Activated CD4-positive, alpha-beta T cell treated with anti-CD3 and anti-CD28 coated beads, Interleukin-2, amount 50 U/mL, for 16 hours (primary cell): ENCODE data around the gene ARID3C.

ENCODE experiments used
- DNase-seq: peaks from one replicate; pipeline ENCODE4 v3.0.0-alpha.2; 2020

The ARID3C gene

DNA sequence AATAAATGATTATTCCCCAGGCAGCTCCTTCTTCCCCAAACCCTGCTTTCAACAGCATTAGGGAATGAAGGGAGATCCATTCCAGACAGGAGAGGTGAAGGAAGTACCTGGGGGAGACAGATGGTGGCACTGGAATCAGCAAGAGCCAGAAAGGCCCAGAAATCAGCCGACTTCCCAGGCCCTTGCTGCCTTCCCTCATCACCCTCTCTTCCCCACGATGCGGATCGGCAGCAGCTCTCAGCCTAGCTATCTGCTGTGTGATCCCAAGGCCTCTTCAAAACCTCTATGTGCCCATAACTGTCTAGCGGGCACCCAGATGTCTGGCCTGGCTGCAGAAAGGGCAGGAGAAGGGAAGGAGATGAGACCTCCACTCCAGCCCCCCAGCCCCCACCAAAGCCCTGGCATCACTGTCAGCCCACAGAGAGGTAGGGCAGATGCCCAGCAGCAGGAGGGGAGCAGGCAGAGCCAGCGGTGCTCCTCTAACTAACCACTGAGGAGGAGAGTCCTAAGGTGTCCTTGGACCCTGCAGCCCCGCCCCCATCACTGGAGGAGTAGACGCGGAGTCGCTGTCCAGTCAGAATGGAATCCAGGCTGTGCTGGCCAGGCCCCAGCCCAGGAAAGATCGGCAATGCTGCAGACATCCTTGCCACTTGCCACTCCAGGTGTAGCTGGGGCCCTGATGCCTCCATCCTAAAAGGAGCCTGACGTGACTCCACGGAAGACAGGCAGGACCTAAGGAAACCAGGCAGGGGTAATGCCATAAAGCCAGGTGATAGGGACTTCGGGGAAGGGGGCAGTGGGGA, 52.1 kb downstream of the ARID3C start:
- DNase-seq, result no peak

DNA sequence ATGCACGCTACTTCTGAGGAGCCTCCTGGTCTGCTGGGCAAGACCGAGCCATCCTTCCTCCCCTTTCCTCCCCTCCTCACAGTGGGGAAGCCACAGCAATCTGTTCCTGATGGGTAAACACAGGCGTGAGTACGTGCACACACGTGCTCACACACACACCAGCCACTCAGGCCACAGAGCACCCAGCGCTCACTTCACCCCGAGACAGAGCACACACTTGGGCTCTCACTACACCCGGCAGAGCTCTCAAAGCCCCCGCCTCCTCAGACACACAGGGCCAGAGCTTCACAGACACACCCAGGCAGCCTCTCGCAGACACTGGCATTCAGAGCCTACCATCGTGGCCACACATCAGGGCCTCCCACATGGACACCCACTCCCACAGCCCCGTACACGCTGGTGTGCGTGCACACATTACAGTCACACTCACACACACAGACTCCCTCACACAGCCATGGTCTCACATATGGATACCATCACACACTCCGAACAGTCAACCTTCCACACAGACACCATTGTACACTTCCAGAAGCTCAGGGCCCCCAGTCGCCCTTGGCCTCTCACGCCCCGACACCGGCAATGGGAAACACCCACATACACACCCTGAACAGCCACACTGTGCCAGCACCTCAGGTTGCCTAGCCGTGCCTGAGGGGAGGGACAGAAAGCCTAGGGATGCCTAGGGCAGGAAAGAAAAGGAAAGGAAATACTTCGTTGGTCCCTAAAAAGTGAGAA, 52.8 kb downstream of the ARID3C start:
- DNase-seq, result no peak

DNA sequence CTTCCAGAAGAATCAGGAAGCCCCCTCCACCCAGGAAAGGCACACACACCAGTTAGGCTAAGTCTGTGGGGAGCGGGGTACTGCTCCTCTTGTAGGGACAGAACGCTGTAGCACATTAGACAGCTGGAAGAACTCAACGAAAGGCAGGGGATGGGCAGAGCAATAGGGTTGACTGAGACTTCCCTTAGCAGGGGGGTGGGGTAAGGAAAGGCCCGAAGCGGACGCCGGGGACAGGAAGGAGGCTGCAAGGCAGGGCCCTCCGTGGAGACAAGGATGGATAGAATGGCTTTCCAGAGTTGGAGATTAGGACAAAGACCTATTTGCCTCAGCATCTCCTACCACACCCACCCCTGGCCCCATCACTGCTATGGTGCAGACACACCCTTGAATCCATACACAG, 53.6 kb downstream of the ARID3C start:
- DNase-seq, result no peak

DNA sequence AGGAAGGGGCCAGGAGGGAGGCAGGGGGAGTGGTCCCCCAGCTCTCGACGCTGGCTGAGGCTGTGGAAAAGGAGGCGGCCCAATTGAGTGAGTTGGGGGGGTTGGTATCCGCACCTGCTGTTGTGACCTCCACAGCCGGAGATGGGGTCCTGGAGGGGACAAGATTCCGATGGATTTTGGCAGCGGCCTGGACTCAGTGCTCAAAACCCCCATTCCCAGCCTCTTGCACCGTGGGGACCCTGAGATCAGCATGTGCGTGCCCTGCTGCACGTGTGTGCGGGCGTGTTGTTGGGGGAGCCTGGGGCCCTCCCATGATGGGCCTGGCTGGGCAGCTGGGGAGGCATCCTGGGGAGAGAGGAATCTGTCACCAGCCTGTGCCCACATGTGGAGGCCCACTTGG, 54.3 kb downstream of the ARID3C start:
- no peak for DNase-seq

DNA sequence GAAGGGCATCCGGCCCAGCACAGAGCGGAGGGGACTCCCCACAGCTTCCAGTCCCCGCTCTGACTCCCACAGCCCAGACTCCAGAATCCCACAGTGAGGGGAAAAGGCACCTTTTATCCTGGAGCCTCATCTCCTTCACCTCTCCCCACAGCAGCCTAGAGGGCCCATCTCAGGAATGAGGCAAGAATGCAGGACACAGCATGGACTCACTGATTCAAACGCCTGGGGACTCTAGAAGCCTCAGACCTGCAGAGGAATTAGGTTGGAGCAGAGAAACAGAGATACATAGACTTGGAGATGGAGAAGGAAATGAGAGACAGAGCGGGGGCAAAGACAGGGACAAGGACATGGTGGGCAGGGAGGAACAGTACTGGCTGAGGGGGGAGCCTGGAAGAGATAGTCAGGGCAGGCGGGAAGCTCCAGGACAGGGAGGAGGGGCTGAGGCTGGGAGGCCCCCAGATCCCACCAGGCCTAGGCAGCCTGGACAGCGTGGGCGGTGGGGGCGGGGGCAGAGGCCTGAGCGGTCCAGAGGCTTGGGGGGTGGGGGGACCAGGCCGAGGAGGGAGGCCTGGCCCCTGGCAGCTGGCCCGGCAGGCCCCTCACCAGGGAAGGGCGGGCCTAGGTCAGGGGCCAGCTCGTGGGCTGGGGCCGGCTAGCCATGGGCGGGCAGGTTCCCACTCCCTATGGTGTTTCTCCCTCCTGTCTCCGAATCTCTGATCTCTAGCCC, 55.1 kb downstream of the ARID3C start:
- no peak for DNase-seq

DNA sequence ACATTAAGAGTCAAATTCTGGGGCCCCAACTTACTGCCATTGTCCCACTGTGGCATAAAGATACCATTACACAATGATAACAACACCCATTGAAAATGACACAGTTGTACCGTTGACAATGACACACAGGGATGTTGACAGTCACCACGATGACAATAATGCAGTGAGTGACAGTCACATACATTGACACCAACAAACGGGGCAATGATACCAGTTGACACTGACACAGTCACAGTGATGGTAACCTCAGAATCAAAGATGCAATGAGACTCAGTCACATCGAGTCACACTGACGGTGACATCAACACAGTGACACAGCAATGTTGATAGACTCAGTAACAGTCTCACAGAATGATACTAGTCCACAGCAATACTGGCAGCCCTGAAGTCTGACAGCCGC, 56.2 kb downstream of the ARID3C start:
- no peak for DNase-seq

DNA sequence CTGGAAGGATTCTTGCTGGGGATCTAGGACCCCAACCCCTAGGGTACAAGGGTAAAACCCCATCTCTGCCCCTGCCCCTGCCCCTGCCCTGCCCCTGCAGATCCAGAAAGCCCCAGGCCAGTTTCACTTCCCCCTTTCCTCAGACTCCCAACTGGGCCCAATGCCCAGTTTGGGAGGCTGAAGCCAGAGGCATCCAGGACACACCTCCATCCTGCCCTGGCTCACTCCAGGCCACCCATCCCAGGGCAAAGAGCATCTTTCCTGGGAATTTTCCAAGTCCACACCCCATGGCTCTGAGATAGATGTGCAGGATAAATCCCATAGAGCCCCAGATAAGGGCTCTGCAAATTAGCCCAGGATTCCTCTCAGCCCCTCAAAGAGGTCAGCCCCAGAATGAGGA, 56.8 kb downstream of the ARID3C start:
- DNase-seq, result no peak

DNA sequence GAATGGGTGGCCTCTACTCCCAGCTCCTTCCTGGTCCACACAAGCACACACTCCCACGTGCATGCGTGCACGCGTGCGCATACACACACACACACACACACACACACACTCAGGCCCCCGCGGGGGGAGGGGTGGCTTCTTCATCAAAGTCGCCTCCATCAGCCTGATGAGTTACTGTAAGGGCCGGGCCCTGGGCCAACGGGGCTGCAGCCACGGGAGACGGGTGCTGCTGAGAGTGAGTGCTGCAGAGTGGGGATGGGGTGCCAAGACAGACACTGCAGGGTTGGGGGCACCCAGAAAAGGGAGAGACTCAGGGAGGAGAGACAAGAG, 57.4 kb downstream of the ARID3C start:
- no peak for DNase-seq
